ENCODE results near the gene RNH1.

GRCh38 chr11:532527-532985 lies 25.5 kb upstream of the RNH1 start:
- TF ChIP-seq EZH2 (IDR thresholded peaks at IDR 0.05; ENCODE audit: borderline replicate concordance, low read depth, low read length, severe bottlenecking) (no peak), CTCF (IDR thresholded peaks at IDR 0.05; ENCODE audit: borderline replicate concordance, extremely low read depth, low read length, poor library complexity, severe bottlenecking) (no peak)

All from DND-41 (cell line).